Right lobe of liver (tissue), 4 donors: ENCODE results near the gene SPAG16.

ENCODE experiments used
- POLR2A ChIP-seq: fragments of 450-650 bp; IDR thresholded peaks from one replicate; pipeline ENCODE4 v1.6.1; 2017; ENCODE audit warnings: antibody characterized with exemption, mild to moderate bottlenecking
- TF ChIP-seq, protein P1 (sequence below), 4 donors: fragments of 200-600 bp in 3 of 4; fragments of 450-650 bp in 1 of 4; IDR thresholded peaks; one replicate each; pipeline versions ENCODE4 v1.5.1 to v1.8.0; 2016 to 2022; ENCODE audit warnings: antibody characterized with exemption in 4 of 4, mild to moderate bottlenecking in 2 of 4
- donor health status: DM: no; HTN: no; CAD: no.
- donor health status: DM: no; HTN: no; CAD: no.
- donor health status: DM: no; HTN: yes; CAD: no.

DNA sequence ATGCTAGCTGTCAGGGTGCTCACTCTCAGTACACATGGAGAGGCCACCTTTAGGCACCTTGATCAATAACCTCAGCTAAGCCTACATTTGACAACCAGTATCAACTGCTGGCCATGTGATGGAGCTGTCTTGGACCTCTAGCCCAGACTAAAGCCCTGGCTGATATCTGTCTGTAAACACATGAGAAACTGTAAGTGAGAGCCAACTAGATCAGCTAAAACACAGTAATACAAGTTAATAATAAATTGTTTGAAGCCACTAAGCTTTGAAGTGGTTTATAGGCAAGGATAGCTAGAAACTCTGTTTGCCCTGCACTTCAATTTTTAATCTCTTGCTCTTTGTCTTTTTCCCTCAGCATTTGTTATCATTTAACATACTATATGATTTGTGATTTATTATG, 407.1 kb downstream of the SPAG16 start:
- TF ChIP-seq, protein P1, sequence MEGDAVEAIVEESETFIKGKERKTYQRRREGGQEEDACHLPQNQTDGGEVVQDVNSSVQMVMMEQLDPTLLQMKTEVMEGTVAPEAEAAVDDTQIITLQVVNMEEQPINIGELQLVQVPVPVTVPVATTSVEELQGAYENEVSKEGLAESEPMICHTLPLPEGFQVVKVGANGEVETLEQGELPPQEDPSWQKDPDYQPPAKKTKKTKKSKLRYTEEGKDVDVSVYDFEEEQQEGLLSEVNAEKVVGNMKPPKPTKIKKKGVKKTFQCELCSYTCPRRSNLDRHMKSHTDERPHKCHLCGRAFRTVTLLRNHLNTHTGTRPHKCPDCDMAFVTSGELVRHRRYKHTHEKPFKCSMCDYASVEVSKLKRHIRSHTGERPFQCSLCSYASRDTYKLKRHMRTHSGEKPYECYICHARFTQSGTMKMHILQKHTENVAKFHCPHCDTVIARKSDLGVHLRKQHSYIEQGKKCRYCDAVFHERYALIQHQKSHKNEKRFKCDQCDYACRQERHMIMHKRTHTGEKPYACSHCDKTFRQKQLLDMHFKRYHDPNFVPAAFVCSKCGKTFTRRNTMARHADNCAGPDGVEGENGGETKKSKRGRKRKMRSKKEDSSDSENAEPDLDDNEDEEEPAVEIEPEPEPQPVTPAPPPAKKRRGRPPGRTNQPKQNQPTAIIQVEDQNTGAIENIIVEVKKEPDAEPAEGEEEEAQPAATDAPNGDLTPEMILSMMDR (IDR thresholded peaks at IDR 0.05), result no peak
- no peak for TF ChIP-seq POLR2A
